Endometrium (tissue), 2 donors: Measurements from ENCODE around the gene TP53BP2.
"Not testable (repeated sequence)": the region's sequence is repeated elsewhere in the genome, so short reads cannot be mapped to it uniquely, and the experiment has no call there.

Experiments
- FAIRE-seq: peaks from 2 replicates; lab custom pipeline; 2012; peaks lifted over from hg19 to GRCh38; lab: Jason Lieb, UNC
- donor health status: control.
- donor health status: control.

Gene TP53BP2

DNA sequence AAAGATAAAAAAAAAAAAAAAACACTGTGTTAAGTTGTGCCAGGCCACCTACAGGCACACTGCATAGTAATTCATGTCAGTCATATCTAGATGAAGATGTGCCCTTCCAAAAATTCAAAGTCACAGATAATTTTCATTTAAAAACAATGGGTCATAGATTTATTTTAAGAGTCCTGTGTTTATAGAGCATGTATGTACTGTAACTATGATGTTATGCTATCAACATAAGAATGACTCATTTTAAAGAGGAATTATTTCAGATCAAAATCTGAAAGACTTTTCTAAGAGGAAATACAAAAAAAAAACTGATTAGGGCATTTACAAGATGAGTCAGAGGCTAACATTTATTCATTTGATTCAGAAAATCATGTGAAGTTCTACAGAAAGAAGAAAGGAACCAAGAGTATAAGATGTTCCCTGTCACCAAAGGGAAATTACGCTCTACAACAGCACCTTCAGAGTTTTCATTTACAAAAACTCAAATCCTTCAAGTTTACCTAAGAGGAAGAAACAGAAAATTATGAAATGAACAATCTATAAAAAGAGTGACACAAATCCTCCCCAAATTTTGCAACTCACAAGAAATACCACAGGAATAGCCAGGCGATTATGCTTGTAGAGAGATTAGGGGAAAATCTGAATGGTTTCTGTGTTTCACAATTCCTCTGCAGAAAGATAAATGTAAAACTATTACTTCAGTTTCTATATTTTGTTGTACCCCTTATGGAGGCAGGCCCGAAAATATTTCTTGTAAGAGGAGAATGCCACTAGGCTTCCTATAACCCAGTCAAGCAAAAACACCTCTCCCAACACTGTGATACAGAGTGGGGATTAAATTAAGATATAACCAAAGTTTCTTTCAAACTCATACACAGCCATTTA is 13.8 kb downstream of the TP53BP2 start:
- peak; percentile 31 for FAIRE-seq

DNA sequence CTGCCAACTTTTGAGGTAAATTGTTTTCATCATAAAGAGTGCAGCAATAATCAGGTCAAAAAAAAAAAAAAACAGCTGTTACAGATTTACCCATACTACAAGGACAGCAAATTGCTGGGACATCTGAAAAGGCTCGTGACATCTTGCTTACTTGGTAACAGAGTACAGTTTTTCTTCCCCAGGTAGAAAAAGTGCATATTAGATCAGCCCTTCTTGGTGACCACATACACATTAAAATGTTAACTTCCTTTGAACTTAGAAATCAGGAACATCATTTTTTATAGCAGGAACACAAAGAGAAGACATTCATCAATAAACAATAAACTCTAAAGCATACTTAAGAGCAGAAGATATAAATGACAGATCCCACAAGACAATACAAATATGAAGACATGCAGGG is 16.1 kb downstream of the TP53BP2 start:
- FAIRE-seq, result no peak

DNA sequence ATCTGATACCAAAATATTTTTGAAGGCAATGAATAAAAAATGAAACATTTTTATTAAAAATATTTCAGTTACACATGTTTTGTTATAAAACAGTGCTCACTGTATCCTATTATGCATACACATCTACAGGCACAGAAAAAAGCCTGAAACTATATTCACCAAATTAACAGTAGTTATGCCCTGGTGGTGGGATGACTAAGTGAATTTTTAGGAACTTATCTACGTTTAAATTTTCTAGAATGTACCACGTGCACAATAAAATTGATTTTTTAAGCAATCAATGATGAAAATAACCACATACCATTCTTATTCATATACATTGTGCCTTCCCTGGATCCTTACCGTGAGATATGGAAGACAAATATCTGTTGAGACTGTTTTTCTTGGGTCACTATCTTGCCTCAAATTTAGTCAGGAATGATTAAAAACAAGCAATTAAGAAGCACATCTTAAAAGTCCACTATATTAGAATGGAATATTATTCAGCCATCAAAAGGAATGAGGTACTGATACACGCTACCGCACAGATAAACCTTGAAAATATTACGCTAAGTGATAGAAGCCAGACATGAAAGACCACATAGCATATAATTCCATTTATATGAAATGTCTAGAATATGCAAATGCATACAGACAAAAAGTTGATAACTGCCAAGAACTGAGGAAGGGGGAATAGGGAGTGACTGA is 17.4 kb downstream of the TP53BP2 start:
- FAIRE-seq, result no peak

DNA sequence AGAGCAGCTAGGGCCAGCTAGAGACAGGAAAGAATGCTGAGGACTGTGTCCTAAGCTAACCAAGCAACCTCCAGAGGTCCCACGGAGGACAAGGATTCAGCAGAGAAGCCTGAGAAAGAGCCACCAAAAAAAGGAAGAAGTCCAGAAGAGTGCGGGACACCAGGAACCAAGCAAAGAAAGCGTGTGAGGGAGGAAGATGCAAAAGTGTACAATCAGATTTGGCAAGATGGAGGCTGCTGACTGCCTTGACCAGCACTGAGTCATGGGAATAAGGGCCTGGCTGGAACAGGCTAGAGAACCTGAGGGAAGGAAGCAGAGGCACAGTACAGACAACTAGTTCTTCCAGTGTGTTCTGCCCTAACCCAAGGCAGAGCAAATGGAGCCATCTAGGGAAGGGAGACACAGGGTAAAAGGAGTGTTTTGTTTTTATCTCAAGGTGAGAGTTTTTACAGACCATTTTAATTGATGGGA is 18.5 kb downstream of the TP53BP2 start:
- FAIRE-seq, result no peak

DNA sequence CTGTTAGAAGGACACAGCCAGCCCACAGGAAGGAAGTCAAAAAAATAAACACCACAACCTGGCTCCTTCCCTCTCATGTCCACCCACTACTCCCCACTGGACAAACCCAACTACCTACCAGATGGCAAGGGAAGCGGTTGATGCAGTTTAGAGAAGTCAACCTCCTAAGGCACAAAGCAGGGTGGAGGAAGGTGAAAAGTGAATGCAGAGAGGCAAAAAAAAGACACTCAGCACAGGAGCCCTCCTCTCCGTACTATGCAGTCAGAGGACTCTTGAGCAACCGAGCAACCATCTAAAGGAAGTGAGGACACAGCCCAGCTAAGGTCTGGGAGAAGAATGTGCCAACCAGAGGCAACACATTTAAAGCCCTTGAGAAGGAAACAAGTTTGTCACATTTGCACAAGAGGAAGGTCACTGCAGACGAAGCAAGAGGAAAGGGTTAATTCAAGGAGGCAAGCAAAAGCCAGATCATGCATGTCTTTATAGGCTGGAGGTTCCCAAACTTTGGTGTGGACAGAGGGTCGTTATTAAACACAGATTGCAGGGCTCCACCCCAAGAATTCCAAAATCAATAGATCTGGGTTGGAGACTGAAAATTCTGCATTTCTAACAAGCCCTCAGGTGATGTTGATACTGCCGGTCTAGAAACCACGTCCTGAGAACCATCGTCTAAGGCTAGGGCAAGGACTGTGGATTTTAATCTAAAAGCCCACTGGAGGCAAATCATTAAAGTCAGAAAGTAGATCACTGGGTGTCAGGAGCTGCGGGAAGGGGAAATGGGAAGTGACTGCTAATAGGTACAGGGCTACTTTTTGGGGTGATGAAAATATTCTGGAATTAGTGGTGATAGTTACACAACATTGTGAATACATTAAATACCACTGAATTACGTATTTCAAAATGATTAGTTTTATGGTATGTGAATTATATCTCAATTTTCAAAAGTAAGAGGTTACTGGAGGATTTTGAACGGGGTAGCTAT is 19.7 kb downstream of the TP53BP2 start:
- no peak for FAIRE-seq

DNA sequence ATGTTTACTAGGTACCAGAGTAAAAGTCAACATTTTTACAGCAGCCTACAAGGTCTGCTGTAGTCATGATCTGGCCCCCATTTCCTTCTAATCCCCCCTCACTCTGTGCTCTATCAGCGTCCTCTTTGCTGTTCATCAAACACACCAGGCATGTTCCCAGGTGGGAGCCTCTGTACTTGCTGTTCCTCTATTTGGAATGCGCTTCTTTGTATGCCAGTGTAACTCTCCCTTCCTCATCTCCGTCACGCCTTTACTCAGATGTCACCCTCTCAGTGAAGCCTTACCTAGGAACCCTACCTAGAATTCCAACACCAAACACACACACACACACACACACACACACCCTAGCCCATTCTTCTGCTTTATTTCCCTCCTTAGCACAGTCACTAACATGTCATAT is 21.0 kb downstream of the TP53BP2 start:
- FAIRE-seq, result no peak

DNA sequence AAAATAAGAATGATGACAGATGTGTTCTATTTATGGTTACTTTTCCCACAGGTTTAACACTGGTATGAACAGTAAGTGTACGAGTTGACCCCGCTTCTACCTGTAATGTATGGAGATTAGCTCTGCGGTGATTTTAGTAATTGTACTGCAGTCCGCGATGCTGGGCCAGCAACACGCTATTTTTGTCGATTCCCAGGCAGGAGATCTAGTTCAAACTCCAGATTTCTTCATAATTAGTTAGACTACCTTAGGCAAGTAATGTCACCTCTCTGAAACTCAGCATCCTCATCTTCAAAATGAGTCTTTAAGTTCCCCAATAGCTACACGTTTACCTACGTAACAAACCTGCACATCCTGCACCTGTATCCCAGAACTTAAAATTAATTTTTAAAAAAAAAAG is 21.5 kb downstream of the TP53BP2 start:
- FAIRE-seq, result no peak

DNA sequence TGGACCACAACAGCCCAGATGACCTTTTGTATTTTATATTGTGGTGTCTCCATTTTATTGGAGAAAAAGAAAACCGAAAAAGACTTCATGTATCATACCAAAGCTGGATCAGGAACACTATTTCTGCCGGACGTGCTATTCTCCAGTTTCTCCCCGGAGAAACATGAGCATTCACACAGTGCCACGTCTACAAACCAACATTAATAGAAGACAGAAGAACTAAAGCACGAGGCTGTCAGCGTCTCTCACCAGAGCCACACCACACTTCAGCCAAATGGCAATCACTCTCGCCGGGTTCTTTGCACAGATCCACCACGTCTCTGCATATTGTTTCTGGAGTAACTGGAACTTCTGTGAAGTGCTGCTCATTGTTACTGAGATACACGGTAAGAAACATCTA is 24.8 kb downstream of the TP53BP2 start:
- no peak for FAIRE-seq

DNA sequence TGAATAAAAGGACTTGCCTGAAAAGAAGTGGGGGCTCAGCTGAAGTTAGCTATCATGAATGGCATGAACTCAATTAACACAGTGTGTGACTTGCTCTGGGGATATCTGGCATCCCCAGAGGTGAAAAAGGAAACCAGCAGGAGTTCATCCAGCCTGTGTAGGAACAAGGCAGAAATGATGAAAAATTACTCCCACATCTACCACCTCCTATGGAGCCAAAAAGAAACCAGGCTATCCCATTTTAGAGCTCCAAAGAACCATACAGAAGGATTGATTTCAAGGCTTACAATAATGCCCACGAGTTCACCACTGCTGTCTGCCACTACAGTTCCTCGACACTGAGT is 25.3 kb downstream of the TP53BP2 start:
- FAIRE-seq, result no peak

DNA sequence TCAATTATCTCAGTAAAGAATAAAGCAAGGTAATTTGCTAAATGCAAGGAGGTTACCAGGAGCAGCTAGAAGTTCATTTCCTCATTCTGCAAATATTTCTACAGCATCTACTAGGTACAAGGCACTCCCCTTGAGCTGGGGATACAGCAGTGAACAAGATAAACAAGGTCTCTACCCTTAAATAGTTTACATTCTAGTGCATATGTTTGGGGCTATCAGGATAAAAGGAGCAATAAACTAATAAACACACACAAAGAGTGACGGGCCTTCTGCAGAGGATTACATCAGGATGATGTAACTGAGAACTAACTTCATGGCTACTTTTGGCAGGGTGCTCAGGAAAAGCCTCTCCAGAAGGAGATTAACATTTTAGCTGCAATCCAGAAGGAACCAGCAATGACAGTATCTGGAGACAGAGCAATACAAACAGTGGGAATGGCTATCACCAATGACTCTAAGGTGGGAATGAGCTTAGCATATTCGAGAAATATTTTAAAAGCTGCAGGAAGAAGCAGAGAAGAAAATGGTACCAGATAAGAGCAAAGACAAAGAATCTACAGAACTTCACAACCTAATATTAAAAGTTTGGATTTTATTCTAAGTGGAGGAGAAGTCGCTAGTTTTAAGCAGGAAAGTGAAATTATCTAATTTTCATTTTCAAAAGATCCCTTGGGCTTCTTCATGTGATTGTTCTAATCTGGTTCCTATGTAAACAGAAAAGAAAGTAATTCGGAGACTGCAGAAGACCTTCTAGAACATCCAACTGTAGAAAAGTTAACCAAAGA is 25.8 kb downstream of the TP53BP2 start:
- FAIRE-seq, result no peak

DNA sequence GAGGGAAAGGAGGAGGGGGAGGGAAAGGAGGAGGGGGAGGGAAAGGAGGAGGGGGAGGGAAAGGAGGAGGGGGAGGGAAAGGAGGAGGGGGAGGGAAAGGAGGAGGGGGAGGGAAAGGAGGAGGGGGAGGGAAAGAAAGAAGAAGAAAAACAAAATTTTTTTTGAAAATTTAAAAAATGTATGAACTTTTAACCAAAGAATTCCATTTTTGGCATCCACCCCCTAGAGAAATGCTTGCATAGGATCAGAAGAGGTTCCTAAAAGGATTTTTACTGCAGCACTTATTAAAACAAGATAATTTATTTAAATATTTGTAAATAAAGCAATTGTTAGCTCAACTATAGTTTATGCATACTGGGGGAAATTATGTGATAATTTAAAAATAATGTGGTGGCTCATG is 28.5 kb downstream of the TP53BP2 start:
- not testable (repeated sequence) for FAIRE-seq

DNA sequence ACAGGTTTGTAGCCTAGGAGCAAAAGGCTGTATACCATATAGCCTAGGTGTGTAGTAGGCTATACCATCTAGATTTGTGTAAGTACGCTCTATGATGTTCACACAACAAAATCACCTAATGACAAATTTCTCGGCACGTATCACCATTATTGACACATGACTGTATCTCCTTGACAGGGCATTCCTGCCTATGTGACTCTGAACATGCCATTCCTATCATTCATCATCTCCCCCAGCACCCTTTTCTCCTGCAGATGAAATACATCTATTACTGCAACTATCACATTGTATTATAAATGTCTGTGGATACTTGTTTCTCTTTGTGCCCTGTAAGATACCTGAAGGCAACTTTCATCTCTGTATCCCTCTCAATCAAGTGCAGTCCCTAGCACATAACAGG is 29.9 kb downstream of the TP53BP2 start:
- FAIRE-seq, result no peak

DNA sequence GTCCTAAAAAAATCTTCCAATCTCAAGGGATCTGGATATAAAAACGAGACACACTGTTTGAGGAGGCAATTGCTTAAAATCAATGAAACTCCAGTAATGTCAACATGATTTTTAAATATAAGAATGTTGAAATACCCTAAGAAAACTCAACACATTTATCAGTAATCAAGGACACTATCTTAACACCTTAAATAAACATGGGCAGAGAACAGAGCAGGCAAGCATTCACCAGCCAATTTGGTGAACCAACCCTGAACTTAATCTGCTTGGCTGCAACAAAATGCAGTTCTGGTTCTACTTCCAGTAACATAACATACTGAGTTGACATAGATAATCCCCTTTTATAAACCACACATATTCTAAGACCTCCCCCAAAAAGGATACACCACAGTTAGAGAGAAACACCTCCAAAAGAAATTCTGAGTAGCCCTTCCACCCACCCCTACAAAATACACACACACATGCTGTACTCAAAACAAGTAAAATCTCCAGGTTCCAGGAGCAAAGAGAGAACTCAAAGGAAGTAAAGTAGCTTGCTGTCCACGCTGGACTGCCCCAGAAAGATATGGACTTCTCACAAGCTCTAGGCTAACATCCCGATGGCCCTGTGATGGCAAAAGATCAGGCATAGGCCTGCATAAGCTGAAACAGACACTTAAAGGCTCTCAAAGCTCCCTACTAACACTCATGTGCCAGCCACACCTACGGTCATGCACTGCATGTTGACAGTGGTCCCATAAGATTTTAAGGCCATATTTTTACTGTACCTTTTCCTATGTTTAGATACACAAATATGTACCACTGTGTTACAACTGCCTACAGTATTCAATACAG is 30.5 kb downstream of the TP53BP2 start:
- no peak for FAIRE-seq

DNA sequence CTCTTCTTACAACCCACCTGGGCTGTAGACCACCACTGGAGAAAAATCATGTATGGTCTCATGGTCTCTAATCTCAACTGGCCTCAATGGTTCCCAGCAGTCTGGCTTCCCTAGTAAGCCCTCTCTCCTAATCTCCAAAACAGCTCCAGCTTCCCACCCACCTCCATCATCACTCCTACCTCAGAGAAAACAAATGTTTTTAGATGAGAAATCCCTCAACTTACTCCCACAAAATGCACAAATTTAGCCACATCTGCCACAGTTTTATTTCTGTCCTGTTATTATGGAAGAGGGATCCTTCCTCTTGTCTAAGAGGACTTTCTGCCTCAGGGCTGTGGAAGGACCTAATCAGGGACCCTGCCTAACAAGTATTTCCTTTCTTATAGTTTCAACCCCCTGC is 32.1 kb downstream of the TP53BP2 start:
- no peak for FAIRE-seq

DNA sequence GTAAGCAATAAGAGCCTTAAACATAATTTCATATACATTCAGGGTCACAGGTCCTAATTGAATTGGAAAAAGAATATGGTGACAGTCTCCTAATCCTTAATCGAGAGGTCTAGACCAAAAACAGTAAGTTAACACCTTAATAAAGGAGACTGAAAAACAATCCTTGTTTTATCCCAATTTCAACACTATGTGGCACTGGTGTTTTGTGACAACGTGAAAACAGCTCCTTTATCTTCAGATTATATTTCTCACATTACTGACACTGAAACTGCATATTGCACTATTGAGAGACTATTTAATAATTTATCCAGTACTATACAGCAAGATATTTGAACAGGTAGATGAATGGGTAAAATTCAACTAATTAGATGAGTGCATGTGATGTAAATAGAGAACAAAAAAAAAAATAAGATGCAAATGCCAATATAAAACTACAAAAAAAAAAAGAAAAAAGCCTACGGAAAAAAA is 34.1 kb downstream of the TP53BP2 start:
- peak; percentile 88 for FAIRE-seq

DNA sequence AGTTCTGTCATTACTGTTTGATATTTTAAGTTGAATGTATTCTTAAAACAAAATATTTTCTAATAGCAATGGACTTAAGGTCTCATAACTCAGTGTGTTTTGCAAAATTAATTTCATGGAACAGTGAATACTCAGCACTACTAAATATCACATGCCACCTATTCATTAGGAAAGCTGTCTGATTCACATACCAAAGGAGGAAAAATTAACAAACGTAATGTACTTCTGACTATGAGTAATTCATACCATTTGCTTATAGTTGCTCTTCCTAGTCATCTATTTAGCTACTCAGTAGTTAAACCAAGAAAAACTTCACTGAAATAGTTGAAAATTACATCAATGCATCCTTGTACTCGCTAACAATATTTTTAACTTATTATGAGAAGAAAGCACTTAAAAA is 35.2 kb downstream of the TP53BP2 start:
- no peak for FAIRE-seq

DNA sequence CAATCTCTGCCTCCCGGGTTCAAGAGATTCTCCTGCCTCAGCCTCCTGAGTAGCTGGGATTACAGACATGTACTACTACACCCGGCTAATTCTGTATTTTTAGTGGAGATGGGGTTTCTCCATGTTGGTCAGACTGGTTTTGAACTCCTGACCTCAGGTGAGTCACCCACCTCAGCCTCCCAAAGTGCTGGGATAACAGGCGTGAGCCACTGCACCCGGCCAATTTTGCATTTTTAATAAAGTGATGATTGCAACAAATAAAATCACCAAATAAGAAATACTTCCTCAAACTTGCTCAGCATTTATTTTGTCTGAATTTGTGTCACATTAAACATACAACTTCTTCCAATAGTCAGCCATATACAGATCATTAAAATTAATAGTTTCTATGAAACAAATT is 35.8 kb downstream of the TP53BP2 start:
- FAIRE-seq, result not testable (repeated sequence)

DNA sequence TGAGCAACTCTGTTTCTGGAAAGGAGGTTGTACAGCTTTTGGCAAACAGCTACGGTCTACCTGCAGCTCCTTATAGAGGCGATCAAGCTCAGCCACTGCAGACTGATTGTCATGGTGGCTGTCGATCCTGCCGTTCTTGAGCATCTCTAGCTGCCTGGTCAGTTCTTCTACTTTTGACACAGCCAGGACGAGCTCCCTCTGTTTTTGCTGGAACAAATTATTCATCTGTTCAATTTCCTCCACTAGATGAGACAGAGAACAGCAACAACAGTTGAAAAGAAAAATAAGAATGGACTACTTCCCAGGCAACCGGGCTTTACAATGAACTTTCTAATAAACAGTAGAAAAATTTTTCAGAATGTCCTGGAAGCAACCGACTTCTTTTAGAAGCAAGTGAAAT is 42.5 kb downstream of the TP53BP2 start:
- no peak for FAIRE-seq

DNA sequence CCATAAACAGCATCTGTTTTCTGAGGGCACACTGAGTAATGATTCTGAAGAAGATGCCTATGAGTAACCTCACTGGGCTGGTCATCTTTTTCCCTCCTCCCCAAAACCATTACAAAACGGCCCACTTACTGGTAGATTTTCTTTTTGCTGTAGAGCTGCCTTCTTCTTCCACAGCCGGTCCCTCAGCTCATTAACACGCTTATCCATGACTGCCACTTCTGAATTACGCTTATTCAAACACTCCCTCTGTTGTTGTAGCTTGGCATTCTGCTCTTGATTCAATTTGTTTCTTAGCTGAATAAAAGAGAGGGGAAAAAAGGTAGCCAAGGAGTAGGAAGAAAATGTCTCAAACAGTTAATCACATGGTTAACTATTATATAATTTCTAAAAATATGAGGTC is 43.1 kb downstream of the TP53BP2 start:
- FAIRE-seq, result no peak

DNA sequence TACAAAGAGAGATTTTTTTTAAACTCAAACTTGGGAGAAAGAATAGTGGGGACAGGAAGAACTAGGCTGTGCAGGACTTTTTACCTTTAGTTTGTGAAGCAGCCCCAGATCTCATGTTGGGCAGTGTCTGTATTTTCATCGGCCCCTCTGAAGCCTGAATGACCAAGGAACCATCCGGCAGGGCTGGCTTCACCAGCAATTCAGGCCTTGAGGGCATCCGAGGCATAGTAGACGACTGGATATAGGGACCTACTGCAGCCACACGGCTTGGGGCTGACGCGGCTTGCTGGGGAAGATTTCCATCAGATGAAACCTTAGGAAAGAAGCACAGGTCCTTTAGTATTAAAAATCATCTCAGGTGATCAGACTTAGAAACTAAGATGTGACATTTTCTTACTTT is 43.7 kb downstream of the TP53BP2 start:
- no peak for FAIRE-seq

DNA sequence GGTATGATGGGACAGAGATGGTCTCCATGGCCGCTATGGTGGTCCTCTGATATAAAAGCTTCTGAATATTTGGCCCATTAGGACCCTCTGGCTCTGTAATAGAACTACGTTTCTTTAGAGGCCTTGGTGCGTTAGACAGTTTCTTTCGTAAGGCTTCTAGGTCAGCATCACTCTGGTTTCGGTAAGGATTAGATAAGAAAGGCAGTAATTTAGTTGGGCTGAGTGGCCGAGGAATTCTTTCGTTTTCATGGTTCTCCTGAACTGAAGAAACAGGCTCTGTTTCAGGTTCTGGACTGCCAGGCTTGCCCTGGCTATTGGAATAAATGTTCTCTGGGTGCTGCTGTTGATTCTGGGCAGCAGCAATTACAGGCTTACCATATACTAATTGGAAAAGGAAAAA is 49.5 kb downstream of the TP53BP2 start:
- FAIRE-seq, result no peak
